GM12878 (cell line): ENCODE data around the gene FJX1. TPM values are rescaled to one million over a fixed set of nuclear protein-coding genes. Genes with fewer than 3 reads are reported as not detected.

ENCODE experiments used
- ATAC-seq: fragments of 200-7000 bp; cut with Tn5 transposase; 3 replicates; pipeline ENCODE4 v1.9.1; 2020; ENCODE audit warnings: mild to moderate bottlenecking, moderate library complexity
- BruUV-seq: library from RNA; stranded (reverse); fragments of 400-500 nt; replicated peaks from 2 replicates; lab custom pipeline; 2021; lab: Mats Ljungman, UMichigan
- CTCF ChIA-PET: fragments of 300-600 bp; sonication (Branson Sonifier 250); formaldehyde crosslinking; extraction: SDS; loops from one replicate; lab custom pipeline; 2021; ENCODE audit warnings: inconsistent platforms; lab: Yijun Ruan, JAX
- POLR2A ChIA-PET: fragments of 350-600 bp; formaldehyde crosslinking; extraction: SDS; loops from one replicate; lab custom pipeline; 2021; ENCODE audit warnings: inconsistent platforms; lab: Charles Lee
- RAD21 ChIA-PET: fragments of 300-600 bp; sonication (Branson Sonifier 250); formaldehyde crosslinking; loops from one replicate; lab custom pipeline; 2023; ENCODE audit warnings: antibody characterized with exemption; ENCODE audit not compliant: unreplicated experiment; lab: Charles Lee
- SMC1A ChIA-PET: fragments of 300-600 bp; sonication (Branson Sonifier 250); formaldehyde crosslinking; loops from one replicate; lab custom pipeline; 2023; ENCODE audit not compliant: unreplicated experiment, uncharacterized antibody; lab: Charles Lee
- DNase-seq: peaks from one replicate; pipeline ENCODE4 v3.0.0-alpha.2; 2011; ENCODE audit warnings: low read depth, low spot score
- FAIRE-seq: peaks from 3 replicates; lab custom pipeline; 2011; peaks lifted over from hg19 to GRCh38; lab: Jason Lieb, UNC
- H2AFZ ChIP-seq: 2 replicates; pipeline ENCODE4 v1.6.0; 2011; ENCODE audit warnings: low read depth, low read length, control low read depth; ENCODE audit not compliant: control insufficient read depth
- H3K27ac ChIP-seq: 2 replicates; pipeline ENCODE4 v1.5.1; 2011; ENCODE audit warnings: control low read depth; ENCODE audit not compliant: control insufficient read depth, insufficient read depth
- H3K27me3 ChIP-seq, 2 experiments: replicated peaks in 1 of 2; 2 replicates each; pipeline versions ENCODE4 v1.6.0 to v1.6.1; 2011; ENCODE audit warnings: low read length in 1 of 2; ENCODE audit not compliant: control insufficient read depth in 2 of 2, insufficient read depth in 2 of 2
- H3K36me3 ChIP-seq, 2 experiments: 2 replicates each; pipeline ENCODE4 v1.5.1; 2011; ENCODE audit warnings: low read length in 1 of 2; ENCODE audit not compliant: control insufficient read depth in 2 of 2, insufficient read depth in 2 of 2
- H3K4me1 ChIP-seq: 2 replicates; pipeline ENCODE4 v1.6.1; 2011; ENCODE audit warnings: mild to moderate bottlenecking, low read length, moderate library complexity, mixed read lengths; ENCODE audit not compliant: control insufficient read depth, insufficient read depth
- H3K4me2 ChIP-seq: 2 replicates; pipeline ENCODE4 v1.6.0; 2011; ENCODE audit warnings: control low read depth; ENCODE audit not compliant: control insufficient read depth, insufficient read depth
- H3K4me3 ChIP-seq: fragments of 200-600 bp; sonication (generic); 2 replicates; pipeline ENCODE4 v1.5.1; 2016
- H3K79me2 ChIP-seq: 2 replicates; pipeline ENCODE4 v1.6.0; 2011; ENCODE audit warnings: low read length; ENCODE audit not compliant: control insufficient read depth, insufficient read depth
- H3K9ac ChIP-seq: 2 replicates; pipeline ENCODE4 v1.8.0; 2011; ENCODE audit warnings: low read length, control low read depth, mixed read lengths; ENCODE audit not compliant: control insufficient read depth, insufficient read depth
- H3K9me3 ChIP-seq: replicated peaks from 3 replicates; pipeline ENCODE4 v1.5.1; 2011; ENCODE audit warnings: mild to moderate bottlenecking, low read length; ENCODE audit not compliant: control insufficient read depth, insufficient read depth
- H4K20me1 ChIP-seq: 2 replicates; pipeline ENCODE4 v1.6.0; 2011; ENCODE audit not compliant: control insufficient read depth, insufficient read depth
- CBX3 ChIP-seq: fragments of 200-600 bp; sonication (generic); IDR thresholded peaks from 2 replicates; pipeline ENCODE4 v1.6.1; 2016; ENCODE audit warnings: low read depth, borderline replicate concordance
- EZH2 ChIP-seq: IDR thresholded peaks from 2 replicates; pipeline ENCODE4 v1.6.1; 2012; ENCODE audit warnings: low read depth, mild to moderate bottlenecking, control low read depth, inconsistent platforms, low read length, borderline replicate concordance; ENCODE audit not compliant: control insufficient read depth
- FOS ChIP-seq: IDR thresholded peaks from 3 replicates; pipeline ENCODE4 v1.6.1; 2011; ENCODE audit warnings: borderline replicate concordance; ENCODE audit not compliant: insufficient read length; ENCODE audit errors: extremely low read depth
- FOXK2 ChIP-seq: fragments of 450-650 bp; IDR thresholded peaks from 2 replicates; pipeline ENCODE4 v1.6.1; 2017; ENCODE audit warnings: mild to moderate bottlenecking, moderate library complexity
- PAX5 ChIP-seq: IDR thresholded peaks from 2 replicates; pipeline ENCODE4 v1.6.1; 2011; ENCODE audit warnings: low read depth, low read length, borderline replicate concordance
- POLR2A ChIP-seq: IDR thresholded peaks from 2 replicates; pipeline ENCODE4 v1.6.1; 2011; ENCODE audit warnings: low read depth, mild to moderate bottlenecking, low read length
- RAD21 ChIP-seq: IDR thresholded peaks from 2 replicates; pipeline ENCODE4 v1.6.1; 2011; ENCODE audit warnings: mild to moderate bottlenecking, low read depth, low read length, moderate library complexity; ENCODE audit not compliant: insufficient read depth
- SMAD5 ChIP-seq: IDR thresholded peaks from 2 replicates; pipeline ENCODE4 v1.6.1; 2016; ENCODE audit warnings: antibody characterized with exemption, low read depth
- YBX1 ChIP-seq: fragments of 450-650 bp; IDR thresholded peaks from 2 replicates; pipeline ENCODE4 v1.6.1; 2016; ENCODE audit warnings: antibody characterized with exemption
- WGBS: methylation state at CpG from one replicate; pipeline ENCODE4 v1.1.6; 2016; ENCODE audit warnings: low lambda C conversion rate; ENCODE audit not compliant: insufficient replicate concordance, insufficient coverage; ENCODE audit errors: missing lambda C conversion rate; 5-methylcytosine and 5-hydroxymethylcytosine counted together
- in situ Hi-C: fragments of 300-500 bp; cut with MboI; formaldehyde crosslinking; loops from 9 replicates; pipeline ENCODE4 v1.14.3; 2018; ENCODE audit warnings: mixed read lengths
- intact Hi-C: fragments of 100-400 bp; cut with micrococcal nuclease; formaldehyde crosslinking; loops from one replicate; pipeline ENCODE4 v1.14.2; 2022; ENCODE audit not compliant: unreplicated experiment
- polyA plus RNA-seq, 11 experiments: library from polyadenylated mRNA; depleted of rRNA in 4 of 11; unstranded in 6 of 11; stranded (reverse) in 5 of 11; fragments of >200 nt; fragmentation: Nextera tagmentation in 4 of 11; fragmentation: Illumina TruSeq in 1 of 11; extraction: Ambion mirVana in 4 of 11; extraction: Trizol in 1 of 11; gene quantifications; 1 replicate in 1 of 11; 2 replicates in 10 of 11; pipeline versions ENCODE4 v1.2.1 to v1.2.3, GENCODE V29; 2011 to 2016; ENCODE audit warnings: inconsistent platforms in 2 of 11, missing spikeins in 2 of 11, low read depth in 1 of 11
- total RNA-seq, 4 experiments: library from RNA; depleted of rRNA in 3 of 4; stranded (reverse); fragments of >200 nt in 3 of 4; fragmentation: Illumina TruSeq in 1 of 4; extraction: Trizol in 1 of 4; gene quantifications; 2 replicates each; pipeline versions ENCODE4 v1.2.1 to v1.2.3, GENCODE V29; 2013 to 2021
- TF ChIP-seq, protein P1 (sequence below): fragments of 450-650 bp; conservative IDR thresholded peaks from 2 replicates; pipeline ENCODE4 v1.6.1; 2017; ENCODE audit warnings: mild to moderate bottlenecking, moderate library complexity
- TF ChIP-seq, protein P2 (sequence below): fragments of 450-650 bp; IDR thresholded peaks from 2 replicates; pipeline ENCODE4 v1.6.1; 2017; ENCODE audit warnings: mild to moderate bottlenecking
- TF ChIP-seq, protein P3 (sequence below): fragments of 450-650 bp; IDR thresholded peaks from 2 replicates; pipeline ENCODE4 v1.6.1; 2014; ENCODE audit warnings: mild to moderate bottlenecking

Gene FJX1
- total and polyA plus RNA-seq, 10 of the 15 experiments (the other 5 are each of a cell fraction or from before 2014, with no cell fraction given), result 1.7 to 26.1 (median 10.0) TPM

GRCh38 chr11:35583126-35583525 lies 35.1 kb upstream of the FJX1 start:
- 0 out of 4 replicates have a peak, but pooled peaks cover 0 to 6% of the 10 kb centered on the region in 2 experiments for H3K27me3 ChIP-seq
- 0% methylated on average over 1 of the region's 1 CpG for WGBS
- BruUV-seq, result no TSS peak
- no peak overlapping the region for H3K9ac ChIP-seq
- ChIA-PET SMC1A (interaction anchor here (1.2 to 1.5 kb wide), 2 partner anchors 24 to 269 kb away, joined by 3 read pairs; no protein-coding TSS in a partner anchor), POLR2A (no interaction called here), RAD21 (no interaction called here), CTCF (interaction anchor here (1.4 kb wide), 1 partner anchor 8 kb away, joined by 3 read pairs; no protein-coding TSS in a partner anchor)
- H3K4me2 ChIP-seq, result no peak overlapping the region
- no peak overlapping the region for H3K27ac ChIP-seq
- DNase-seq (no peak), ATAC-seq (no peak), FAIRE-seq (no peak)
- H3K79me2 ChIP-seq, result no peaks in the 10 kb centered on the region
- in situ Hi-C loops (no loop called here), intact Hi-C loops (no loop called here)
- H3K4me3 ChIP-seq, result no peak overlapping the region
- H3K9me3 ChIP-seq, result no peaks in the 10 kb centered on the region
- TF ChIP-seq, protein P1, sequence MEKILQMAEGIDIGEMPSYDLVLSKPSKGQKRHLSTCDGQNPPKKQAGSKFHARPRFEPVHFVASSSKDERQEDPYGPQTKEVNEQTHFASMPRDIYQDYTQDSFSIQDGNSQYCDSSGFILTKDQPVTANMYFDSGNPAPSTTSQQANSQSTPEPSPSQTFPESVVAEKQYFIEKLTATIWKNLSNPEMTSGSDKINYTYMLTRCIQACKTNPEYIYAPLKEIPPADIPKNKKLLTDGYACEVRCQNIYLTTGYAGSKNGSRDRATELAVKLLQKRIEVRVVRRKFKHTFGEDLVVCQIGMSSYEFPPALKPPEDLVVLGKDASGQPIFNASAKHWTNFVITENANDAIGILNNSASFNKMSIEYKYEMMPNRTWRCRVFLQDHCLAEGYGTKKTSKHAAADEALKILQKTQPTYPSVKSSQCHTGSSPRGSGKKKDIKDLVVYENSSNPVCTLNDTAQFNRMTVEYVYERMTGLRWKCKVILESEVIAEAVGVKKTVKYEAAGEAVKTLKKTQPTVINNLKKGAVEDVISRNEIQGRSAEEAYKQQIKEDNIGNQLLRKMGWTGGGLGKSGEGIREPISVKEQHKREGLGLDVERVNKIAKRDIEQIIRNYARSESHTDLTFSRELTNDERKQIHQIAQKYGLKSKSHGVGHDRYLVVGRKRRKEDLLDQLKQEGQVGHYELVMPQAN, result no peak
- H3K4me1 ChIP-seq, result no peaks in the 10 kb centered on the region
- H2AFZ ChIP-seq, result no peak overlapping the region
- H3K36me3 ChIP-seq, result no peaks in the 10 kb centered on the region
- H4K20me1 ChIP-seq, result no peaks in the 10 kb centered on the region

DNA sequence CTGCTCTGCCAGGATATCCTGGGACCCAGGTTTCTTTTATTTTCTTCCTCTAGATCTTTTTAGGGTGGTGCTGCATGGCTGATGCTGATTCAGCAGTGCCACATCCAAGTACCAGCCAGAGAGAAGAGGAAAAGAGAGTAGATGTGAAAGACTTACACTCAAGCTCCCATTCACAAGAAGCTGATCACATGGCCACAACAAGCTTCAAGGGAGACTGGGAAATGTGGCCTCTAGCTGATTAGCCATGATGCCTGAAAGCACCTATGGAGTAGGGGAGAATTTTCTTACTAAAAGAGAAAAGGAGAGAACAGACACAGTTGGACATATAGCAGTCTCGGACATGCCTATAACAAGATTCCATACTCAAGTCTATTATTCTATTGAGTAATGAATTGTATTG lies 34.4 kb upstream of the FJX1 start:
- Histone ChIP-seq H3K9ac (no peak overlapping the region), H3K36me3 (no peaks in the 10 kb centered on the region), H3K4me1 (no peaks in the 10 kb centered on the region), H3K4me3 (no peak overlapping the region), H3K27ac (no peak overlapping the region), H3K9me3 (no peaks in the 10 kb centered on the region), H3K4me2 (no peak overlapping the region), H4K20me1 (no peaks in the 10 kb centered on the region), H3K27me3 (0 out of 4 replicates have a peak, but pooled peaks cover 0 to 6% of the 10 kb centered on the region in 2 experiments), H3K79me2 (no peaks in the 10 kb centered on the region), H2AFZ (no peak overlapping the region)
- in situ Hi-C loops (no loop called here), intact Hi-C loops (no loop called here)
- 0% methylated on average over 1 of the region's 1 CpG for WGBS
- TF ChIP-seq SMAD5 (no peak), PAX5 (no peak), FOXK2 (no peak), RAD21 (no peak), CBX3 (no peak), YBX1 (no peak), POLR2A (no peak), FOS (no peak), EZH2 (no peak)
- TF ChIP-seq, protein P2, sequence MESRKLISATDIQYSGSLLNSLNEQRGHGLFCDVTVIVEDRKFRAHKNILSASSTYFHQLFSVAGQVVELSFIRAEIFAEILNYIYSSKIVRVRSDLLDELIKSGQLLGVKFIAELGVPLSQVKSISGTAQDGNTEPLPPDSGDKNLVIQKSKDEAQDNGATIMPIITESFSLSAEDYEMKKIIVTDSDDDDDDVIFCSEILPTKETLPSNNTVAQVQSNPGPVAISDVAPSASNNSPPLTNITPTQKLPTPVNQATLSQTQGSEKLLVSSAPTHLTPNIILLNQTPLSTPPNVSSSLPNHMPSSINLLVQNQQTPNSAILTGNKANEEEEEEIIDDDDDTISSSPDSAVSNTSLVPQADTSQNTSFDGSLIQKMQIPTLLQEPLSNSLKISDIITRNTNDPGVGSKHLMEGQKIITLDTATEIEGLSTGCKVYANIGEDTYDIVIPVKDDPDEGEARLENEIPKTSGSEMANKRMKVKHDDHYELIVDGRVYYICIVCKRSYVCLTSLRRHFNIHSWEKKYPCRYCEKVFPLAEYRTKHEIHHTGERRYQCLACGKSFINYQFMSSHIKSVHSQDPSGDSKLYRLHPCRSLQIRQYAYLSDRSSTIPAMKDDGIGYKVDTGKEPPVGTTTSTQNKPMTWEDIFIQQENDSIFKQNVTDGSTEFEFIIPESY, result no peak
- TF ChIP-seq, protein P3, sequence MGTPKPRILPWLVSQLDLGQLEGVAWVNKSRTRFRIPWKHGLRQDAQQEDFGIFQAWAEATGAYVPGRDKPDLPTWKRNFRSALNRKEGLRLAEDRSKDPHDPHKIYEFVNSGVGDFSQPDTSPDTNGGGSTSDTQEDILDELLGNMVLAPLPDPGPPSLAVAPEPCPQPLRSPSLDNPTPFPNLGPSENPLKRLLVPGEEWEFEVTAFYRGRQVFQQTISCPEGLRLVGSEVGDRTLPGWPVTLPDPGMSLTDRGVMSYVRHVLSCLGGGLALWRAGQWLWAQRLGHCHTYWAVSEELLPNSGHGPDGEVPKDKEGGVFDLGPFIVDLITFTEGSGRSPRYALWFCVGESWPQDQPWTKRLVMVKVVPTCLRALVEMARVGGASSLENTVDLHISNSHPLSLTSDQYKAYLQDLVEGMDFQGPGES, result no peak
- ChIA-PET CTCF (no interaction called here), SMC1A (interaction anchor here (1.2 to 1.5 kb wide), 2 partner anchors 23 to 268 kb away, joined by 3 read pairs; no protein-coding TSS in a partner anchor), POLR2A (no interaction called here), RAD21 (no interaction called here)
- no TSS peak for BruUV-seq
- DNase-seq (no peak), ATAC-seq (no peak), FAIRE-seq (no peak)
